GM12878 (cell line): ENCODE data around the gene DNAJB4.

Source experiments
- NRF1 ChIP-seq: conservative IDR thresholded peaks from 2 replicates; pipeline ENCODE4 v1.6.1; 2011; ENCODE audit warnings: mild to moderate bottlenecking, low read depth, low read length, improper control_type of control experiment
- TF ChIP-seq, protein P1 (sequence below): IDR thresholded peaks from 2 replicates; pipeline ENCODE4 v1.6.1; 2012; ENCODE audit warnings: mild to moderate bottlenecking, low read depth, low read length
- TF ChIP-seq, protein P2 (sequence below): IDR thresholded peaks from 2 replicates; pipeline ENCODE4 v1.6.1; 2012; ENCODE audit warnings: low read depth, low read length, improper control_type of control experiment

DNA sequence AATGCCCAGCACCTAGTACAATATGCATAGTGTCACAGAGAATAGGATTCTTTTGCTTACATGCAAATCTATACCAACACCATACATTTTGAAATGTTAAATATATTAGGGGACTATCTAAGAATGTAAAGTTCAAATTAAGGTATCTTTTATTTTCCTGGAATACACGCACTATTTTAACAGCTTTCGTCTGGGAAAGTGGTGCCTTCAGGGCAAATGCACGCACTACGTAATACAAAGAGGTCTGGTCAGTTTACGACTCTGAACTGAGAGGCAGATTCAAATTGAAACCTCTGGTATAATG lies 26.8 kb upstream of the DNAJB4 start:
- no peak for TF ChIP-seq NRF1
- TF ChIP-seq, protein P1, sequence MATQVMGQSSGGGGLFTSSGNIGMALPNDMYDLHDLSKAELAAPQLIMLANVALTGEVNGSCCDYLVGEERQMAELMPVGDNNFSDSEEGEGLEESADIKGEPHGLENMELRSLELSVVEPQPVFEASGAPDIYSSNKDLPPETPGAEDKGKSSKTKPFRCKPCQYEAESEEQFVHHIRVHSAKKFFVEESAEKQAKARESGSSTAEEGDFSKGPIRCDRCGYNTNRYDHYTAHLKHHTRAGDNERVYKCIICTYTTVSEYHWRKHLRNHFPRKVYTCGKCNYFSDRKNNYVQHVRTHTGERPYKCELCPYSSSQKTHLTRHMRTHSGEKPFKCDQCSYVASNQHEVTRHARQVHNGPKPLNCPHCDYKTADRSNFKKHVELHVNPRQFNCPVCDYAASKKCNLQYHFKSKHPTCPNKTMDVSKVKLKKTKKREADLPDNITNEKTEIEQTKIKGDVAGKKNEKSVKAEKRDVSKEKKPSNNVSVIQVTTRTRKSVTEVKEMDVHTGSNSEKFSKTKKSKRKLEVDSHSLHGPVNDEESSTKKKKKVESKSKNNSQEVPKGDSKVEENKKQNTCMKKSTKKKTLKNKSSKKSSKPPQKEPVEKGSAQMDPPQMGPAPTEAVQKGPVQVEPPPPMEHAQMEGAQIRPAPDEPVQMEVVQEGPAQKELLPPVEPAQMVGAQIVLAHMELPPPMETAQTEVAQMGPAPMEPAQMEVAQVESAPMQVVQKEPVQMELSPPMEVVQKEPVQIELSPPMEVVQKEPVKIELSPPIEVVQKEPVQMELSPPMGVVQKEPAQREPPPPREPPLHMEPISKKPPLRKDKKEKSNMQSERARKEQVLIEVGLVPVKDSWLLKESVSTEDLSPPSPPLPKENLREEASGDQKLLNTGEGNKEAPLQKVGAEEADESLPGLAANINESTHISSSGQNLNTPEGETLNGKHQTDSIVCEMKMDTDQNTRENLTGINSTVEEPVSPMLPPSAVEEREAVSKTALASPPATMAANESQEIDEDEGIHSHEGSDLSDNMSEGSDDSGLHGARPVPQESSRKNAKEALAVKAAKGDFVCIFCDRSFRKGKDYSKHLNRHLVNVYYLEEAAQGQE: no peak
- TF ChIP-seq, protein P2, sequence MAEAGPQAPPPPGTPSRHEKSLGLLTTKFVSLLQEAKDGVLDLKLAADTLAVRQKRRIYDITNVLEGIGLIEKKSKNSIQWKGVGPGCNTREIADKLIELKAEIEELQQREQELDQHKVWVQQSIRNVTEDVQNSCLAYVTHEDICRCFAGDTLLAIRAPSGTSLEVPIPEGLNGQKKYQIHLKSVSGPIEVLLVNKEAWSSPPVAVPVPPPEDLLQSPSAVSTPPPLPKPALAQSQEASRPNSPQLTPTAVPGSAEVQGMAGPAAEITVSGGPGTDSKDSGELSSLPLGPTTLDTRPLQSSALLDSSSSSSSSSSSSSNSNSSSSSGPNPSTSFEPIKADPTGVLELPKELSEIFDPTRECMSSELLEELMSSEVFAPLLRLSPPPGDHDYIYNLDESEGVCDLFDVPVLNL: no peak
